MM.1S (cell line): Measurements from ENCODE around the gene HSD11B1L.

ENCODE experiments used
- DNase-seq: peaks from one replicate; pipeline ENCODE4 v3.0.0-alpha.2; 2015
- H2AFZ ChIP-seq: fragments of 300-600 bp; sonication (generic); 2 replicates; pipeline ENCODE4 v1.6.0; 2016; ENCODE audit warnings: antibody characterized with exemption, low read length
- H3F3A ChIP-seq: fragments of 300-600 bp; sonication (generic); 2 replicates; pipeline ENCODE4 v1.6.1; 2016; ENCODE audit warnings: mild to moderate bottlenecking, antibody characterized with exemption, low read length, moderate library complexity, mixed read lengths; ENCODE audit not compliant: insufficient read depth
- H3K27ac ChIP-seq: fragments of 300-600 bp; sonication (generic); 2 replicates; pipeline ENCODE4 v1.5.1; 2016; ENCODE audit warnings: mild to moderate bottlenecking, low read length
- H3K27me3 ChIP-seq: fragments of 300-600 bp; sonication (generic); replicated peaks from 2 replicates; pipeline ENCODE4 v1.6.0; 2016; ENCODE audit warnings: low read length; ENCODE audit not compliant: insufficient read depth
- H3K36me3 ChIP-seq: fragments of 300-600 bp; sonication (generic); replicated peaks from 2 replicates; pipeline ENCODE4 v1.6.1; 2016; ENCODE audit warnings: mild to moderate bottlenecking, low read length, mixed read lengths; ENCODE audit not compliant: insufficient read depth
- H3K4me1 ChIP-seq: fragments of 300-600 bp; sonication (generic); 2 replicates; pipeline ENCODE4 v1.6.1; 2016; ENCODE audit warnings: low read length, mixed read lengths
- H3K4me2 ChIP-seq: fragments of 300-600 bp; sonication (generic); 2 replicates; pipeline ENCODE4 v1.6.0; 2016; ENCODE audit warnings: low read depth, low read length
- H3K4me3 ChIP-seq: fragments of 300-600 bp; sonication (generic); 2 replicates; pipeline ENCODE4 v1.5.1; 2016; ENCODE audit warnings: low read length, mixed read lengths
- H3K79me2 ChIP-seq: fragments of 300-600 bp; sonication (generic); 2 replicates; pipeline ENCODE4 v1.6.1; 2016; ENCODE audit warnings: mixed run types, low read length, mixed read lengths
- H3K9ac ChIP-seq: fragments of 300-600 bp; sonication (generic); 2 replicates; pipeline ENCODE4 v1.6.1; 2016; ENCODE audit warnings: low read length, mixed read lengths
- H3K9me2 ChIP-seq: fragments of 300-600 bp; sonication (generic); replicated peaks from 2 replicates; pipeline ENCODE4 v1.6.1; 2016; ENCODE audit warnings: mild to moderate bottlenecking, low read length, mixed read lengths; ENCODE audit not compliant: insufficient read depth
- H3K9me3 ChIP-seq: fragments of 300-600 bp; sonication (generic); replicated peaks from 2 replicates; pipeline ENCODE4 v1.6.1; 2016; ENCODE audit warnings: mild to moderate bottlenecking, low read length, mixed read lengths; ENCODE audit not compliant: insufficient read depth
- H4K20me1 ChIP-seq: fragments of 300-600 bp; sonication (generic); 2 replicates; pipeline ENCODE4 v1.6.1; 2016; ENCODE audit warnings: mild to moderate bottlenecking, low read length, moderate library complexity, mixed read lengths; ENCODE audit not compliant: insufficient read depth
- CTCF ChIP-seq: fragments of 300-600 bp; sonication (generic); IDR thresholded peaks from 2 replicates; pipeline ENCODE4 v1.5.1; 2016; ENCODE audit warnings: antibody characterized with exemption, low read length, mixed read lengths
- EZH2 ChIP-seq: fragments of 300-600 bp; sonication (generic); optimal IDR thresholded peaks from 2 replicates; pipeline ENCODE3; 2017; ENCODE audit warnings: low read depth, mild to moderate bottlenecking, antibody characterized with exemption, low read length, mixed read lengths
- EZH2phosphoT487 ChIP-seq: fragments of 300-600 bp; sonication (generic); IDR thresholded peaks from 2 replicates; pipeline ENCODE4 v1.6.1; 2018; ENCODE audit warnings: antibody characterized with exemption, low read length

HSD11B1L gene

GRCh38 chr19:5693195-5694166 is 12.7 kb downstream of the HSD11B1L start:
- DNase-seq = peak; percentile 6
- H3K36me3 ChIP-seq = peaks cover 33% of the 10 kb centered on the region
- no peak for TF ChIP-seq EZH2phosphoT487

GRCh38 chr19:5694167-5694955 is 13.5 kb downstream of the HSD11B1L start:
- Histone ChIP-seq H3K9me2 (no peaks in the 10 kb centered on the region), H3K27ac (no peak overlapping the region), H3K9ac (no peak overlapping the region), H3K79me2 (peaks cover 88% of the 10 kb centered on the region), H3K4me1 (peaks cover 14% of the 10 kb centered on the region), H3F3A (peaks cover 58% of the 10 kb centered on the region), H3K4me3 (no peak overlapping the region), H4K20me1 (peaks cover 67% of the 10 kb centered on the region), H3K27me3 (no peaks in the 10 kb centered on the region), H2AFZ (no peak overlapping the region), H3K9me3 (no peaks in the 10 kb centered on the region), H3K36me3 (peaks cover 42% of the 10 kb centered on the region), H3K4me2 (no peak overlapping the region)
- TF ChIP-seq EZH2 = no peak
- TF ChIP-seq CTCF = no peak
- no peak for TF ChIP-seq EZH2phosphoT487
- DNase-seq = no peak

More at GRCh38 chr19:5693195-5694166, 12.7 kb downstream of the HSD11B1L start:
- peaks cover 79% of the 10 kb centered on the region for H3K79me2 ChIP-seq
- no peaks in the 10 kb centered on the region for H3K9me2 ChIP-seq
- no peak overlapping the region for H3K27ac ChIP-seq
- peaks cover 62% of the 10 kb centered on the region for H4K20me1 ChIP-seq
- no peak overlapping the region for H3K4me3 ChIP-seq
- no peak overlapping the region for H3K9ac ChIP-seq
- peaks cover 63% of the 10 kb centered on the region for H3F3A ChIP-seq
- no peak overlapping the region for H3K4me2 ChIP-seq
- no peaks in the 10 kb centered on the region for H3K9me3 ChIP-seq
- no peak overlapping the region for H2AFZ ChIP-seq
- H3K4me1 ChIP-seq = peaks cover 14% of the 10 kb centered on the region
- no peaks in the 10 kb centered on the region for H3K27me3 ChIP-seq

GRCh38 chr19:5694956-5695648 is 14.3 kb downstream of the HSD11B1L start:
- peaks cover 58% of the 10 kb centered on the region for H3F3A ChIP-seq
- peaks cover 67% of the 10 kb centered on the region for H4K20me1 ChIP-seq
- H3K4me2 ChIP-seq = no peak overlapping the region
- no peaks in the 10 kb centered on the region for H3K27me3 ChIP-seq
- H3K36me3 ChIP-seq = peaks cover 42% of the 10 kb centered on the region
- no peak overlapping the region for H3K4me3 ChIP-seq
- peaks cover 87% of the 10 kb centered on the region for H3K79me2 ChIP-seq
- H3K9me3 ChIP-seq = no peaks in the 10 kb centered on the region
- TF ChIP-seq CTCF = no peak
- no peak for TF ChIP-seq EZH2
- TF ChIP-seq EZH2phosphoT487 = no peak
- peaks cover 11% of the 10 kb centered on the region for H3K4me1 ChIP-seq
- no peaks in the 10 kb centered on the region for H3K9me2 ChIP-seq
- no peak overlapping the region for H2AFZ ChIP-seq
- H3K27ac ChIP-seq = no peak overlapping the region
- no peak for DNase-seq
- no peak overlapping the region for H3K9ac ChIP-seq
